T-helper 2 cell treated with Interferon-gamma antibody and Interleukin-4, amounts not matched to agents 100 ng/mL and 5 ng/mL, for 36 hours (primary cell): ENCODE measurements around the gene GPC1. TPM values are rescaled to one million over a fixed set of nuclear protein-coding genes. Genes with fewer than 3 reads are reported as not detected.

ENCODE experiments used
- intact Hi-C: fragments of 100-400 bp; cut with micrococcal nuclease; formaldehyde crosslinking; loops from one replicate; pipeline ENCODE4 v1.15.1; 2023
- total RNA-seq: library from RNA; stranded (reverse); gene quantifications from 2 replicates; pipeline ENCODE4 v1.2.3, GENCODE V29; 2022

The GPC1 gene
- total RNA-seq, 1 donor from 2014 or later: 7.6 TPM

DNA sequence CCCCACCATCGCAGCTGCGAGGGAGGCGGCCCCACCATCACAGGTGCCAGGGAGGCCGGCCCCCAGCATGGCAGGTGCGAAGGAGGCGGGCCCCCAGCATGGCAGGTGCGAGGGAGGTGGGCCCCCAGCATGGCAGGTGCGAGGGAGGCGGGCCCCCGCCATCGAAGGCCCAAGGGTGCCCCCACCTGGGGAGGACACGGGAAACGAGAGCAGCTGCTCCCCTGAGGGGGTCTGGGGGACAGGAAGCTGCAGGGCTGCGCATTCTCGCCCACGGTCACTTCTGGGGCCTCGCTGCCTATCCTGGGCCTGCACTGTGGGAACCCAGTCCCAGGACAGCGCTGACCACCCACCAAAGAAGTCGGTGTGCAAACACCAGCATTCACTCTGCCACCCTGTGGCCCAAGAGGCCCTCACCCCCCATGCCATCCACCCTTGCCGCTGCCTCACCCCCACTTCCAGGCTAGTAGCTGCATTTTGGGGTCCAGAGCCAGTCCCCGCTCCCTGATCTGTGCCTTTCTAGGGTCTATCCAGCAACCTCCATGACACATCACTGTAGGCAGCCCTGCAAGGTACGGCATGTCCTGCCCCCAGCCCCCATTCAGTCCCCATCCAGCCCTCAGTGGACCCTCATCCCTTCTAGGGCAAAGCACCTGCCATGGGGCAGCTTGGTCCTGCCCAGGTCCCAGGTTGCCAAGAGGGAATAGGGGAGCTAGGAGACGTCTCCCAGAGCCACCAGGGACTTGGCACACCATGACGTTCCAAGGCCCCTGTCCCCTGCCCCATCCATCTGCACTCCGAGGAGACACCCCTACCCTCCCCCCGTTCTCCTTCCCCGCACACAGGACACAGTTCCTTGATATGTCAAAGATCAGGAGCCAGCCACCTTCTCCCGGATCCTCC, 24.0 kb upstream of the GPC1 start:
- intact Hi-C loops: no loop called here

DNA sequence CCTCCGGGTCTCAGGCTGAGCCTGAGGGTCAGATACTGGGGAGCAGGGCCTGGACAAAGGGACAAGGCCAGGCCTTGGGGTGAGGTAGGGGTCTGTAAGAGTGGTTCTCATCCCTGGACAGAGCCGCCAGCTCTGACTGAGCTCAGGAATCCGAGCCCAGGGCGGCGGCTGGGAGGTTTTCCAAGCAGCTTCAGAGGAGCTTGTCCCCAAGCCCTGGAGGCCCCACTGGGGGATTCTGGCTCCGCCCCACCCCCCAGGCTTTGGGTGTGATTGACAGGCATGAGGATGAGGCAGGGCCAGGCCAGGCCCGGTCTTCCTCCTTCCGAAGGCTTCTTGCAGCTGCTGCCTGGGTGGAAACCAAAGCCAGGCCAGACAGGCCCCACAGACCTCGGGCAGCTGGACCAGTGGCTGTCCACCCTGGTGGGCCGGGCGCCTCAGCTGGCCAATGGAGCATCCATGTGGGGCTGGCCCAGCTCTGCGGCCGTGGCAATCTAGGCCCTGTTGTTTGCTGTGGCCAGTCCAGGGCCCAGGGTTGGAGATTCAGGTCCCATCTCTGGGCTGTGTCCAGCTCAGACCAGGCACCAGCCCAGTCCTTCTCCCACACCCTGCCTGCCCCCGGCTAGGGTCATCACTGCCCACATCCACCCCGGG, 23.1 kb upstream of the GPC1 start:
- intact Hi-C loops: no loop called here

DNA sequence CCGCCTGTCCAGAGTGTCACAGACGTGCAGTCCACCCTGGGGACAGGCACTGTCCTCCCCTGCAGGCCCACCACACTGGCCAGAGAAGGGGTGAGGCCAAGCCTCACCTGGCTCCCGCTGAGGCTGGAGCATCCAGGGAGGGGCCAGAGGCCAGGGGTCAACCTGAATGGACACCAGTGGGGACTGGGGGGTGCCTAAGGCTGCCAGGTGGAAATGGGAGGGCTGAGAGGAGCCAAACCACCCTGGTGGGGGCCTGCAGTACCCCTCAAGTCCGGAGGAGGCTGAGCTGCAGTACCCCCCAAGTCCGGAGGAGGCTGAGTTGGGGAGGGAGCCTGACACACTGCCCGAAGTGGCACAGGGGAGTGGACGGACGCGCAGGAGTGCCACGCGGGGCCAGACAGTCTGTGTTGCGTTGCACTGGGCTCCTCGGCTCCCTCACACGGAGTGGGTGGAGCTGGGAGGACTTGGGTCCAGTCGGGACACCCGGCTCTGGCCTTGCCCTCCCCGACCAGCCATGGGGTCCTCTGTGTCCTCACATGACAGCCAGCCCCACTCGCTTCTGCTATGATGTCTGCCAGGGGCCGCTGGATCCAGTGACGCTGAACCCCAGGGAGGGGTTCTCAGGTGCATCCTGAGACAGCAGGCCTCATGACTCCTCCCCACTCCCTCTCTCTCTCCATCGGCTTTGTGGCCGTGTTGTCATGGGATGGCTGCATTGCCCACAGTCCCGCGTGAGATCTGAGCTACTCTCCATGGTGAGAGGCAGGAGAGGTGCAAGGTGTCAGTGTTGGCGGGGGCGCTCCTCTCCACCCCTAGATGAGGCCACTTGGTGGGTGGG, 22.3 kb upstream of the GPC1 start:
- intact Hi-C loops: no loop called here

DNA sequence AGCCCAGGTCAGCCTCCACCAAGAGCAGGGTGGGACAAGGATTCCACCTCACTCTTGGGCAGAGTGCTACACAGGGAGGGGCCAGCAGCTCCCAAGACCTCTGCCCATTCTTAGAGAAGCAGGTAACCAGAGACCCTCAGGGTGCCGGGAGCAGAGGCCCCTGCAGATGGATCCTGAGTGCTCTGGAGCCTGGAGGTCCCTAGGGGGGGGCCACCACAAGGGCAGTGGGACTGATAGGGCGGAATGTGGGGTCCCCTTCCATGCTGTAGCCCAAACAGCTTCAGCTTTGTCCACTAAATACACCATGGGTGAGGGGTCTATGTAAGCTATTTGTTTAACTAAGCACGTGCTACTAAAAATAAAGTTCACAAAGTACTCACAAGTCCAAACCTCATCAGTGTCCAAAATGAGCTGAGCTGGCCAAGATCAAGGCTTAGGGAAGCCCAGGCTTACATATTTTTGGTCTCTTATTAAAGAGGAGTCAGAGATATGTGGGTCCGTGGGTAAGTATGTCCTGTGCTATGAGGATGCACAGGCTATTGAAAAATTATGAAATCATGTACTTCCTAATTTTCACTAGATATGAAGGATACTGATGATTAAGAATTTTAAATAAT, 21.5 kb upstream of the GPC1 start:
- intact Hi-C loops: no loop called here

DNA sequence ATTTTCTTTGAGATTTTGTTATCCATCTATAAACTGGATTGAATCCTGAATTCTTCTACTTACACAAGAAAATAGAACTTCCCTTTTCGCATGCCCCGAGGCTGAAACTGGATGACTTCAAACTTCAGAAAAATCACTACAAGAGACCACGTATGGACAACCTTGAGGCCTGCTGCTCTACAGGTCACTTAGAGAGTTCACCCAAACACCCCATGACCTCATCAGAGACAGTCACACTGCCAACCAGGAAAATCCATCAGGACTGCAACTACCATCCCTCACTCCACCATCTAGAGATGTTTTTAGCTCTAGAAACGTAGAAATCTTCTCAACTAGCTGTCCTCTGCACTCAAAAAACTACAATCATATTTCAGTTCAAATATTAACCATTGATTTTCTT, 18.6 kb upstream of the GPC1 start:
- intact Hi-C loops: no loop called here

DNA sequence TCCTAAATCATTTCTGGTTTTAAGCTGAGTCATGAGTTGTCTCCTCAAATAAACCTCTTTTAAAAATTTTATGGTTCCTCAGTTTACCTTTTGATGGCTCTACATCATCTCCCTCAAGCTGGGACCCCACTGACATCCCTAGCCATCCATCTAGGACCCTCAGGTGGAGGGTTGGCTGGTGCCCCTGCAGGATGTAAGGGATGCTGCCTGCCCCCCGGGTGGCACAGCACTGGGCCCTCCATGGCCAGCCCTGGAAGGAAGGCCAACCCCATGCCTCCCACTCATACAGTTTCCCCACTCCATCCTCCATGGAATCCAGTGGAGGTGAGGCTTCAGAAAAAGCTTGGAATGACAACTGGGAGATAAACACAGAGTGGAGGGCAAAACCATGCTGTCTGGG, 17.2 kb upstream of the GPC1 start:
- intact Hi-C loops: no loop called here

DNA sequence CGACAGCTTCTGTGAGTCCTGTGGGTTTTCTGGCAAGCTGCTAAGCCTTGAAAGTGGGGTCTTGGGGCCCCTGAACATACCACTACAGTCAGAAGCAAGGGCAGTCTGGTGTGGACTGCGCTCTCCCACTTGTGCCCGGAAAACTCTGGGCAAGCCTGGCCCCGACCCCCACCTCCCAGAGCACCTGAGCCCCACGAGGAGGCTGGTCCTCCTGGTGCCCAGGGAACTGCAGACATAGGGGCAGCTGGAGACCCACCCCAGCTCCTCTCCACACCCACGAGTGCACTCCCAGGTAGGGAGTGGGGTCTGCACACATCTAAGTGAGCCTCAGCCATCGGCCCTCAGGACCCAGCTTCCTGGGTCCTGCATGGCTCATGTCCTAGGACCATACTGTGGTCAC, 16.2 kb upstream of the GPC1 start:
- intact Hi-C loops: no loop called here

DNA sequence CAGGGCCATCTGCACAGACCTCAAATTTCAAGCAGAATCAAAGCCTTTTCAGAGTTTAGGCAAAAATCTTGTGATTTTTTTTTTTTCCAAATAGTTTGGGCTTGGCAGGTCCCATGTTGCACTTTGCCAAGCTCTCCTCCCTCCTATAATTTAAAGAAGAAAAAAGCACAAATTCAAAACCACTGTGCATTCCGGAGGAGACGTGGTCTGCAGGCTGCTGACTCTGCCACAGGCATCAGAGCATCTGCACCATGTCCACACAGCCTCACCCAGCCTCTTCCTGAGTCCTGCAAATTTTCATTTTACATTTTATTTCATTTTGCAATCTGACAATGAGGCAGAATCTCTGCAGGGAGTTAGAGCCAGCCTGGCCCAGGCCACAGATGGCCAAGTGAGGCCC, 15.7 kb upstream of the GPC1 start:
- intact Hi-C loops: no loop called here

DNA sequence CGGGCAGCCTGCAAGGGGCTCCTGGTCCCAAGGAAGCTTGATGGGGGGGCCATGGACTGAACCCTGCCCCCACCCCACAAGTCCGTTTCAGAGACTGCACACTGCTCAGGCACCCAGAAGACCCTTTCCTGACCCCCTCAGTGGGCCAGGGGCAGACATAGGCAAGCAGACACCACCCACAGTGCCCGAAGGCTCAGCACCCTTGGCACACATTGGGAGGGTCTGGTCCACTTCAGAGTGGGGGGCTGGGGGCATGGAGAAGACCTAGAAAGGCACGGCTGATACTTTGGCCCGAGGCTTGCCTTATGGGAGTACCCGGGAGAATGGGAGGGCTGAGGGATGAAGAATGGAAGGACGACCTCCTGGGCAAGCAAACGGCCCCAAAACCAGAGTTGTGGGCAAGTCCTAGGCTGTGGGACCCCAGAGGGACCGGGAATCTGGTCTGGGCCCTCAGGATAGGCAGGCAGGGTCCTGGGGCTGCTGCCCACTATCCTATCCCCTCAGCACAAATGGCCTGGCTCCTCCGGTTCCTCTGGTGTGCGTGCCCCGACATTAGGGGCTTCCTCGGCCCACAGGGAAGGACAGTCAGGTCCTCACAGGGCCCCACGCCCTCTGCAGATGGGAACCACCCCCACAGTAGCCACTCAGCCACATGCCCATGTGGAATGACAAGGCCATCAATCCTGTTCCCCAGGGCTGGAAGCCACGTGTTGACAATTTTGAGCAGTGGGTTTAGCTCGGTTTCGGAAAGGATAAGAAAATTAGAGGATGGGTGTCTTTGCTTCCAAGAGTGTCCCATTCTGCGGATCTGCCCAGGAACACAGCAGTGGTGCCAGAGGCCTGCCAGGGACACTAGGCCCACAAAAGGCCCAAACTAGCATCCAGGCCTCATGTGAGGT, 15.0 kb upstream of the GPC1 start:
- intact Hi-C loops: no loop called here

DNA sequence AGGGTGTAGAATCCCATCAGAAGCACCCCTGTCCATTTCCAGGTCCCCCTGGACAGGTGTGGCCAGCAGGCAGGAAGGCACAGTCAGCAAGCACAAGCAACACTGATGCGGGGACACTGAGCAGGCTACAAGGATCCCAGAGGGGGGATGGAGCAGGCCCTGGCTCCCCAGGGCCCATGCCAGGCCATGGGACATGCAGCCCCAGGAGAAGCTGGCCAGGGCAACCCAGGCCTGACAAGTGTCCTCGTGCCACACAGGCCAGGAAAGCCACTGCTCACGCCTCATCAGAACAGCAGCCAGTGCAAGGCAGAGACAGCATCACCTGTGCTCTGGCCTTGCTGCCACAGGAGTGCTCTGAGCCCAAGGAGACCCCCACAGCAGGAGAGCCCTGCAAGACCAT, 14.1 kb upstream of the GPC1 start:
- intact Hi-C loops: no loop called here

DNA sequence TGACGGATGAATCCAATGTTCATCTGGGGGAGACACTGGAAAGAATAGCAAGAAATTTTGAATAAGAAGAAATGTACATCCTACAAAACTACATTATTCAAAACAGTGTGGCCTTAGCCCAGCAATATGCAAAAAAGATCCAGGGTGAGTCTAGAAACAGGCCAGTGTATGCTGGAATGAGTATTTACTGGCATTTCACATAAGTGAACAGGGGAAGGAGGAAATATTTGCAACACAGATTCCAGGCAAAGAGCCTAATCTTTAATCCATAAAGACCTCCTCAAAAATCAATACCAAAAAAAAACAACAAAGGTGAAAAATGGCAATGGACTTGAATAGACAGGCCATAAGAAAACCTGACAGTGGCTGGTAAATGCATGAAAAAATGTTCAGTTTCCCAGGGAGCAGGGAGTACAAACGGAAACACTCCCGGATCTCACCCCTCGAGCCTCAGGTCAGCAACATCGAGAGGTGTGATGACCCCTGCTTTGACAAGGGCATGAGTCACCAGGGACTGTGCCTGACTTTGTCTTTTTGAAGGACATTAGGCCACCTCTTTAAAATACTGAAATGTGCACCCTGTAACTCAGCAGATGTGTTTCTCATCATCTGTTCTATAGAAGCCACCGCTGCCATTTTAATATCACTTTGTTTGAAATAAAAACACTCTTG, 12.7 kb upstream of the GPC1 start:
- intact Hi-C loops: no loop called here

DNA sequence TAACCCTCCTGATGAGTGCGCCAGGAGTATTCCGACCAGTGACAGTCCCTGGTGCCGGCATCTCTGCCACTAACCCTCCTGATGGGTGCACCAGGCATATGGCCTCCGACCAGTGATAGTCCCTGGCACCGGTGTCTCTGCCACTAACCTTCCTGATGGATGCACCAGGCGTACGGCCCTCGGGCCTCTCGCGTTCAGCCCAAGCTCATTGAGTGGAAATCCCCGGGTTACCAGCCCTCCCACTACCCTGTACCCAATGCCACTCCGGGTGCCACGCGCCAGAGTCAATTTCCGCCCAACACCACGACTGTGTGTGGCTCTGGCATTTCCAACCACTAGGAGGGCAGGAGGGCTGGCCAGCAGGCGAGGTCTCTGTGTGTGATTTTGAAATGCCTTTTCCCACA, 11.7 kb upstream of the GPC1 start:
- intact Hi-C loops: no loop called here

DNA sequence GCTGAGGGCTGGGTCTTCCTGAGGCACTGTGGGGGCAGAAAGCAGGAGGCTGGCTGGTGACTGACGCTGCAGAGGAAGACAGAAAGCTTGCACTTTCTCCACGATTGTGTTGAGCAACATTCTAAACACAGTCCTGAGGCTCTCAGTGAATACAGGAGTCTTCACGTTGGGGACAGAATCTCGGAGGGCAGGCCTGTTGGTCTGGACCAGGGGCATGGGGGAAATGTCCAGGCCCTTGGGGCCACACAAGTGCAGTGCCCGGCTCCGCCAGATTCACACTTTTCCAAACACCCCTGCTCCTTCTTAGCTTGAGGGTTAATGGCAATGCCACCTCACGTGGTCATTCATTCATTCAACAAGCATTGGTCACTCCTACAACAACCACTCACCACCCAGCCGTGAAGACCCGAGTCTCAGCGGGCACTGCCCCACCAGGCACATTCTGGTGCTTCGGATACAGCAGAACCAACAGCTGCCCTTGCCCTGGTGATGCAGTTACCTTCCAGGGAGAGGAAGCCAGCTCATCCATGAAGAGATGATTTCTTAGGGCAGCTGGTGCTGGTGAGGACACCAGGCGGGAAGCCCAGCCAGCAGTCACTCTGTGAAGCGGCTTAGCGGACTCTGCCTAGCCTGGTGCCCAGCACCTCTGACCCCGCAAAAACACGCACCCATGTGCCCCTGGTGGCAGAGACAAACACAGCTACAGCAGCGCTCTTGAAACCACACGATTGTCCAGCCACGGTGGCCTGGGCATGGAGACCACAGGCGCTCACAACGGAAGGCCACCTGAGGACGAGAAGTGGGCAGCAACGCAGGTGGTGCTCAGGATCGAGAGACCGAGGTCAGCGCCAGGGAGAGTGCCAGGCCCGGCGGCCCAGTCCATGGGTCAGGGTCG, 10.9 kb upstream of the GPC1 start:
- intact Hi-C loops: no loop called here

DNA sequence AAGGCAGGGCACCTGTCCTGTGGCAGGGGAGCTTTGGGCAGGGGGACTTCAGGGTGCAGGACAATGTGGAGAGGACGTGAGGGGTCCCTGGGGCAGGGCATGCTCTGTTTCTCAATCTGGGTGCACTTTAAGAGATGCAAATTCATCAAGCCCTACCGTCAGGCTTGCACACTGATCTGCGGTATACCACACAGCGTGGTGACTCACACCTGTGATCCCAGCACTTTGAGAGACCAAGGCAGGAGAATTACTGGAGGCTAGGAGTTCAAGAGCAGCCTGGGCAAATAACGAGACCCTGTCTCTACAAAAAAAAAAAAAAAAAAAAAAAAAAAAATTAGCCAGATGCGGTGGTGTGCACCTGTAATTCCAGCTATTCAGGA, 10.2 kb upstream of the GPC1 start:
- intact Hi-C loops: no loop called here

DNA sequence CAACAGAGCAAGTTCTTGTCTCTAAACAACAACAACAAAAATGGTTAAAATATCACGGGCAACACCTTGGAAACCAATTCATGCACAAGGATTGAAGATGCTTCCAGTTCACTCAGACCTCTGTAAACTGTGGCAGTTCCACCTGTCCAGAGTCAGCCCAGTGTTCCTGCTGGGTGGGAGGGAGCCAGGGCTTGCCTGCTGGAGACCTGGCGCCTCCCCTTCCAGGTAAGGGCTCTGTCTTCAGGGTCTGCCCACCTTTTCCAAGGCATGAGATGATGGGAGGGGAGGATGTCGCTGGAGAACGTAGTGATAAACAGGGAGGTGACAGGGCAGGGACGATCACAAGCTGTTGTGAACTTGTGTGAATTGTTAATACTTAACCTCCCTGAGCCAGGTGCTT, 9.8 kb upstream of the GPC1 start:
- intact Hi-C loops: no loop called here

DNA sequence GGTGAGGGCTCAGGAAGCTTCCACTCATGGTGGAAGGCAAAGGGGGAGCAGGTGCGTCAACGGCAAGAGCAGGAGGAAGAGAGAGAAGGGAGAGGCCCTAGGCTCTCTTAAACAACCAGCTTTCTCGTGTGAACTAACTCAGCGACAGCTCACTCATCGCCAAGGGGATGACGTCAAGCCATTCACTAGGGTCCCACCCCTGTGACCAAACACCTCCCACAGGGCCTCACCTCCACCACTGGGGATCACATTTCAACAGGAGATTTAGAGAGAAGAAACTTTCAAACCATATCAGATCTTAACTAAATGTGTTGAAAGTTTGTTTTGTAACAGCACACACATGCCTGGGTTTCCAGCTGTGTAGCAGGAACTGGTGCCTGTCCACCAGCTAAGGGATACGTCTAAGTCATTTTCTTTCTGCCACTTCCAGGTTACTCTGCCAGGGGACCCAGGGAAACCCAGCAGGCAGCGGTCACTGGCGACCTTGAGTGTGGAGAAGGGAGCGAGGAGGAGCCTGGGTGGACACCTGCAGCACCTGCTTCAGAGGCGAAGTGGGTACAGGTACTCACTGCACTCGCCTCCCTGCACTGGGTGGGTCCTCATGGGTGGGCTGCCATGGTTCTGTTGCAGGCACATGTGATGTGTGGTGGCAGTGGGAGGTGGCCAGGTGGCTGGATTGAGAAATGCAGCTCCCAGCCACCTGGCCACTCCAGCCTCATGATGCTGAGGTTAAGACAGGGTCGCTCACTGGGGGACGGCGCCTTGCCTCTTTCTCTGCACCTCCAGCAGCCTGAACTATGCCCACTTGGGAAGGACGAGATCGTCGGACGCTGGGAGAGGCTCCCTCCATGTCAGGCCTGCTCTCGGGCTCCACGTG, 8.4 kb upstream of the GPC1 start:
- intact Hi-C loops: no loop called here

DNA sequence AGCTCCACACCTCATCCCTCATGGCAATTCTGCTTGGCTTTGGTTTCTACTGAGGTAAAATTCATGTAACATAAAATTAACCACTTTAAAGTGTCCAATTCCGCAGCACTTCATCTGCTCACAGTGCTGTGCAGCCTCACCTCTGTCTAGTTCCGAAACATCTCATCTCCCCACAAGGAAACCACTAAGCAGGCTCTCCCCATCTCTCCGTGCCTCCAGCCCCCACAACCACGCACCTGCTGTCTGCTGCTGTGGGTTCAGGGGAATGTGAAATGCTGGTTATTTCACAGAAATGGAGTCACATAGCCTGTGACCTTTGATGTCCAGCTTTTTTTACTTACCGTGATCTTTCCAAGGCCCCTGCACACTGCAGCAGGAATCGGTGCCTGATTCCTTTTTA, 7.7 kb upstream of the GPC1 start:
- intact Hi-C loops: no loop called here

DNA sequence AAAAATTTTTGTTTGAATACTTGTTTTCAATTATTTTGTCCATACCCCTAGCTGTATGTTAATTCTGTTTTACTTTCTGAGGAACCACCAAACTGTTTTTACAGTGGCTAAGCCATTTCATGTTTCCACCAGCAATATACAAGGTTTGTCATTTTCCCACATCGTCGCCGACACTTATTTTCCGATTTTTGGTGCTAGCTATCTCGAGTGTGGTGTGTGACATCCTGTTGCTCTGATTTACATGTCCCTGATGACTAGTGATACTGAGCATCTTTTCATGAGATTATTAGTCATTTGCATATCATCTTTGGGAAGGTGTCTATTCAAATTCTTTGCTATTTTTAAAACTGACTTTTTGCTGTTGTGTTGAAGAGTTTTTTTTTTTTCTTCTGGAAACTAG, 7.2 kb upstream of the GPC1 start:
- intact Hi-C loops: no loop called here
